Endothelial cell of umbilical vein (primary cell): ENCODE measurements around the gene LIME1. TPM values are rescaled to one million over a fixed set of nuclear protein-coding genes. Genes with fewer than 3 reads are reported as not detected.

ENCODE experiments used
- BruUV-seq: library from RNA; stranded (reverse); fragments of 400-500 nt; replicated peaks from 2 replicates; lab custom pipeline; 2021; lab: Mats Ljungman, UMichigan
- CTCF ChIA-PET: fragments of 300-600, 350-600 bp; sonication (Branson Sonifier 250); formaldehyde crosslinking; loops from one replicate; lab custom pipeline; 2021; ENCODE audit warnings: antibody characterized with exemption, inconsistent platforms; lab: Charles Lee
- POLR2A ChIA-PET: fragments of 300-600, 350-600 bp; sonication (Branson Sonifier 250); formaldehyde crosslinking; loops from one replicate; lab custom pipeline; 2021; ENCODE audit warnings: antibody characterized with exemption, inconsistent platforms; lab: Charles Lee
- DNase-seq: peaks from one replicate; pipeline ENCODE4 v3.0.0-alpha.2; 2011; ENCODE audit warnings: low read depth, low spot score
- FAIRE-seq: peaks from 2 replicates; lab custom pipeline; 2011; peaks lifted over from hg19 to GRCh38; lab: Jason Lieb, UNC
- H2AFZ ChIP-seq: 2 replicates; pipeline ENCODE4 v1.6.0; 2012; ENCODE audit warnings: low read depth, low read length, control low read depth, inconsistent platforms
- H3K27ac ChIP-seq: 2 replicates; pipeline ENCODE4 v1.5.1; 2011; ENCODE audit warnings: low read depth, mild to moderate bottlenecking, control low read depth, low read length, moderate library complexity; ENCODE audit not compliant: insufficient read depth
- H3K27me3 ChIP-seq, 2 experiments: 2 replicates each; pipeline versions ENCODE4 v1.6.0 to v1.6.1; 2011; ENCODE audit warnings: low read length in 2 of 2, mixed read lengths in 1 of 2; ENCODE audit not compliant: control insufficient read depth in 2 of 2, insufficient read depth in 2 of 2
- H3K36me3 ChIP-seq, 2 experiments: 2 replicates in 1 of 2; 3 replicates in 1 of 2; pipeline ENCODE4 v1.5.1; 2011; ENCODE audit warnings: low read length in 2 of 2, mild to moderate bottlenecking in 1 of 2, moderate library complexity in 1 of 2; ENCODE audit not compliant: control insufficient read depth in 2 of 2, insufficient read depth in 2 of 2; ENCODE audit errors: extremely low read depth in 1 of 2
- H3K4me1 ChIP-seq: 3 replicates; pipeline ENCODE4 v1.5.1; 2011; ENCODE audit warnings: mild to moderate bottlenecking, low read length; ENCODE audit not compliant: control insufficient read depth, insufficient read depth; ENCODE audit errors: extremely low read depth
- H3K4me2 ChIP-seq: 2 replicates; pipeline ENCODE4 v1.6.1; 2011; ENCODE audit warnings: low read length, control low read depth, mixed read lengths; ENCODE audit not compliant: insufficient read depth
- H3K4me3 ChIP-seq, 3 experiments: fragments of 200-600 bp in 1 of 3; sonication (generic), shearing (Covaris generic) in 1 of 3; replicated peaks in 1 of 3; 2 replicates each; pipeline ENCODE4 v1.5.1; 2011 to 2016; ENCODE audit warnings: control low read depth in 3 of 3, low read length in 3 of 3, mild to moderate bottlenecking in 2 of 3, inconsistent platforms in 1 of 3, low read depth in 1 of 3, moderate library complexity in 1 of 3; ENCODE audit not compliant: insufficient read depth in 1 of 3
- H3K79me2 ChIP-seq: 2 replicates; pipeline ENCODE4 v1.6.0; 2012; ENCODE audit warnings: low read length, inconsistent platforms; ENCODE audit not compliant: control insufficient read depth, insufficient read depth
- H3K9ac ChIP-seq: replicated peaks from 2 replicates; pipeline ENCODE3; 2011; ENCODE audit warnings: low read length, control low read depth; ENCODE audit not compliant: insufficient read depth; ENCODE audit errors: extremely low read depth
- H3K9me1 ChIP-seq: replicated peaks from 3 replicates; pipeline ENCODE4 v1.6.0; 2011; ENCODE audit warnings: mild to moderate bottlenecking, low read length; ENCODE audit not compliant: control insufficient read depth, insufficient read depth; ENCODE audit errors: extremely low read depth
- H3K9me3 ChIP-seq: replicated peaks from 2 replicates; pipeline ENCODE4 v1.5.1; 2012; ENCODE audit warnings: low read length, inconsistent platforms; ENCODE audit not compliant: control insufficient read depth, insufficient read depth
- H4K20me1 ChIP-seq: replicated peaks from 2 replicates; pipeline ENCODE3; 2011; ENCODE audit warnings: mild to moderate bottlenecking, low read length; ENCODE audit not compliant: control insufficient read depth, insufficient read depth; ENCODE audit errors: extremely low read depth
- EZH2 ChIP-seq: IDR thresholded peaks from 2 replicates; pipeline ENCODE4 v1.6.1; 2012; ENCODE audit warnings: borderline replicate concordance, low read depth, mild to moderate bottlenecking, moderate library complexity, low read length, inconsistent platforms; ENCODE audit not compliant: severe bottlenecking
- FOS ChIP-seq: IDR thresholded peaks from 2 replicates; pipeline ENCODE4 v1.6.1; 2011; ENCODE audit warnings: mild to moderate bottlenecking, low read length, moderate library complexity, borderline replicate concordance; ENCODE audit not compliant: insufficient read depth
- GATA2 ChIP-seq: IDR thresholded peaks from 2 replicates; pipeline ENCODE4 v1.7.0; 2011; ENCODE audit warnings: low read depth, mild to moderate bottlenecking, moderate library complexity, mixed read lengths, low read length; ENCODE audit not compliant: insufficient read length, insufficient read depth
- JUN ChIP-seq: IDR thresholded peaks from 2 replicates; pipeline ENCODE4 v1.6.1; 2011; ENCODE audit warnings: borderline replicate concordance, low read depth; ENCODE audit not compliant: insufficient read length, insufficient read depth
- MYC ChIP-seq: IDR thresholded peaks from one replicate; pipeline ENCODE4 v1.6.1; 2011; ENCODE audit warnings: mild to moderate bottlenecking, low read depth, low read length
- POLR2A ChIP-seq: IDR thresholded peaks from 2 replicates; pipeline ENCODE4 v1.6.1; 2012; ENCODE audit warnings: low read depth, mild to moderate bottlenecking, control low read depth, low read length
- POLR2AphosphoS5 ChIP-seq: IDR thresholded peaks from 2 replicates; pipeline ENCODE4 v1.6.1; 2012; ENCODE audit warnings: low read depth, mild to moderate bottlenecking, control low read depth, low read length, moderate library complexity; ENCODE audit not compliant: insufficient read depth
- dilution Hi-C: fragments of 300-500 bp; cut with MboI; formaldehyde crosslinking; loops from one replicate; pipeline ENCODE4 v1.15.0; 2019; ENCODE audit warnings: low sequenced_read_pairs; ENCODE audit not compliant: extremely low pct_ligation_motif_present
- intact Hi-C: fragments of 100-400 bp; cut with micrococcal nuclease; formaldehyde crosslinking; loops from one replicate; pipeline ENCODE4 v1.10.0; 2022
- polyA plus RNA-seq, 4 experiments: library from polyadenylated mRNA; depleted of rRNA in 3 of 4; stranded (reverse) in 3 of 4; unstranded in 1 of 4; fragments of >200 nt; gene quantifications; 2 replicates each; pipeline versions ENCODE4 v1.2.1 to v1.2.3, GENCODE V29; 2011 to 2012; ENCODE audit warnings: missing spikeins in 1 of 4
- total RNA-seq: library from RNA; stranded (reverse); gene quantifications from 2 replicates; pipeline ENCODE4 v1.2.3, GENCODE V29; 2021
- TF ChIP-seq, protein P1 (sequence below): IDR thresholded peaks from 2 replicates; pipeline ENCODE4 v1.6.1; 2011; ENCODE audit not compliant: insufficient read depth, insufficient read length
- TF ChIP-seq, protein P2 (sequence below), 2 donors: IDR thresholded peaks; 1 replicate in 1 of 2; 2 replicates in 1 of 2; pipeline ENCODE4 v1.5.1; 2011; ENCODE audit warnings: low read length in 2 of 2, mild to moderate bottlenecking in 2 of 2, moderate library complexity in 2 of 2, control low read depth in 1 of 2, inconsistent platforms in 1 of 2, low read depth in 1 of 2; ENCODE audit not compliant: insufficient read depth in 1 of 2; ENCODE audit errors: extremely low read depth in 1 of 2

The LIME1 gene
- total and polyA plus RNA-seq, 2 donors (not counting 3 experiments of a cell fraction or from before 2014, with no cell fraction given), result 10.7 to 12.2 TPM

DNA sequence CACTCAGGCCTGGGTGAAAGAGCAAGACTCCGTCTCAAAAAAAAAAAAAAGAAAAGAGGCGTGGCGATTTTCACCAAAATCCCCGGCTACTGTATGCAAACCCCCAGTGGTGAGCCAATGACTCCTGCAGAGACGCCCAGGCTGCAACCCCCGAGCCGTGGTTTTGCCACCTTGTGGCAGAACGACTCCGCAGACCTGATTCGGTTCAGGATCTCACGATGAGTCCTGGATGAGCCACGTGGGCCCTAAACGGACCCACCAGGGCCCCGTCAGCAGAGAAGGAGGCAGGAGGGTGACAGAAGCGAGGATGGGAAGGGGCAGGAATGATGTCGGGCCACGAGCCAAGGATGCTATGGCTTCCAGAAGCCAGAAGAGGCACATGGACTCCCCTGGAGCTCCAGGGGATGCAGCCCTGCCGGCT, 45.6 kb downstream of the LIME1 start:
- Histone ChIP-seq H3K4me1 (no peaks in the 10 kb centered on the region), H3K9ac (no peak overlapping the region), H3K27ac (no peak overlapping the region), H2AFZ (no peak overlapping the region), H3K4me3 (no peak overlapping the region), H3K79me2 (no peaks in the 10 kb centered on the region), H3K9me1 (no peaks in the 10 kb centered on the region), H3K27me3 (no peaks in the 10 kb centered on the region), H3K36me3 (no peaks in the 10 kb centered on the region), H3K4me2 (no peak overlapping the region), H3K9me3 (no peaks in the 10 kb centered on the region), H4K20me1 (no peaks in the 10 kb centered on the region)
- TF ChIP-seq EZH2 (no peak), MYC (no peak), FOS (no peak)
- TF ChIP-seq, protein P1, sequence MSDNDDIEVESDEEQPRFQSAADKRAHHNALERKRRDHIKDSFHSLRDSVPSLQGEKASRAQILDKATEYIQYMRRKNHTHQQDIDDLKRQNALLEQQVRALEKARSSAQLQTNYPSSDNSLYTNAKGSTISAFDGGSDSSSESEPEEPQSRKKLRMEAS, result no peak
- CTCF ChIA-PET, result interaction anchor here (3.3 kb wide), 1 partner anchor 83 kb away, joined by 11 read pairs; the partner anchor contains the start of gene TPD52L2
- dilution Hi-C loops (no loop called here), intact Hi-C loops (no loop called here)
- no peak for DNase-seq
- no peak for FAIRE-seq
- POLR2A ChIA-PET, result no interaction called here
- BruUV-seq, result no TSS peak

DNA sequence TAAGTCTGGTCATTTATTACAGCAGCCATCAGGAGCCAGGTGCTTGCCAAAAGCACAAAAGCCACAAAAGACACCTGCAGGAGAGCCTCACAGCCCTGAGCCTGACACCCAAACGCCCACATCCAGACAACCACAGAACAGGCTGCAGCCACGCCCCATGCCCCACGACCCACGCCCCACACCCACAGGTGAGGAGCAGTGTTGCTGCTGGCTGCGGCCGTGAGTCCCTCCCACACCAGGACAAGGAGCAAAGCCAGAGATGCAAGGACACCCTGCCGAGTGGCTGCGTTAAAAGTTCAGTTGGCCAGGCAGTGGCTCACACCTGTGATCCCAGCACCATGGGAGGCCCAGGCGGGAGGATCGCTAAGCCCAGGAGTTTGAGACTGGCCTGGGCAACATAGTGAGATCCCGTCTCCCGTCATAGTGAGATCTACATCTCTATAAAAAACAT, 46.1 kb downstream of the LIME1 start:
- BruUV-seq, result no TSS peak
- CTCF ChIA-PET, result interaction anchor here (1.2 to 3.3 kb wide), 2 partner anchors 82 to 191 kb away, joined by 3 to 11 read pairs; partner anchors contain the start of gene TPD52L2

More for the DNA sequence above, 46.1 kb downstream of the LIME1 start:
- no peak overlapping the region for H3K4me3 ChIP-seq
- no peaks in the 10 kb centered on the region for H3K36me3 ChIP-seq
- H2AFZ ChIP-seq, result no peak overlapping the region
- H3K9ac ChIP-seq, result no peak overlapping the region
- H3K27me3 ChIP-seq, result no peaks in the 10 kb centered on the region
- no peaks in the 10 kb centered on the region for H3K79me2 ChIP-seq
- FAIRE-seq (no peak), DNase-seq (no peak)
- H3K9me1 ChIP-seq, result no peaks in the 10 kb centered on the region
- TF ChIP-seq, protein P1, result no peak
- TF ChIP-seq JUN, result no peak
- no peak for TF ChIP-seq FOS
- TF ChIP-seq, protein P2, sequence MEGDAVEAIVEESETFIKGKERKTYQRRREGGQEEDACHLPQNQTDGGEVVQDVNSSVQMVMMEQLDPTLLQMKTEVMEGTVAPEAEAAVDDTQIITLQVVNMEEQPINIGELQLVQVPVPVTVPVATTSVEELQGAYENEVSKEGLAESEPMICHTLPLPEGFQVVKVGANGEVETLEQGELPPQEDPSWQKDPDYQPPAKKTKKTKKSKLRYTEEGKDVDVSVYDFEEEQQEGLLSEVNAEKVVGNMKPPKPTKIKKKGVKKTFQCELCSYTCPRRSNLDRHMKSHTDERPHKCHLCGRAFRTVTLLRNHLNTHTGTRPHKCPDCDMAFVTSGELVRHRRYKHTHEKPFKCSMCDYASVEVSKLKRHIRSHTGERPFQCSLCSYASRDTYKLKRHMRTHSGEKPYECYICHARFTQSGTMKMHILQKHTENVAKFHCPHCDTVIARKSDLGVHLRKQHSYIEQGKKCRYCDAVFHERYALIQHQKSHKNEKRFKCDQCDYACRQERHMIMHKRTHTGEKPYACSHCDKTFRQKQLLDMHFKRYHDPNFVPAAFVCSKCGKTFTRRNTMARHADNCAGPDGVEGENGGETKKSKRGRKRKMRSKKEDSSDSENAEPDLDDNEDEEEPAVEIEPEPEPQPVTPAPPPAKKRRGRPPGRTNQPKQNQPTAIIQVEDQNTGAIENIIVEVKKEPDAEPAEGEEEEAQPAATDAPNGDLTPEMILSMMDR (IDR thresholded peaks at IDR 0.05; ENCODE audit: extremely low read depth in 1 of 2, insufficient read depth in 1 of 2, low read depth in 1 of 2, low read length in 2 of 2), result no peak
- no peak for TF ChIP-seq POLR2A
- no peak for TF ChIP-seq POLR2AphosphoS5
- no peak for TF ChIP-seq EZH2
- TF ChIP-seq GATA2, result no peak
- TF ChIP-seq MYC, result no peak
- H3K4me2 ChIP-seq, result no peak overlapping the region
- H3K9me3 ChIP-seq, result no peaks in the 10 kb centered on the region
- H3K27ac ChIP-seq, result no peak overlapping the region
- intact Hi-C loops (no loop called here), dilution Hi-C loops (no loop called here)
- POLR2A ChIA-PET, result no interaction called here
- H4K20me1 ChIP-seq, result no peaks in the 10 kb centered on the region
- H3K4me1 ChIP-seq, result no peaks in the 10 kb centered on the region
